CD4-positive, alpha-beta T cell (primary cell): ENCODE measurements around the gene ZNF100. TPM values are rescaled to one million over a fixed set of nuclear protein-coding genes. Genes with fewer than 3 reads are reported as not detected.

Experiments used
- ATAC-seq: fragments of 200-7000 bp; cut with Tn5 transposase; one replicate; pipeline ENCODE4 v1.10.0; 2022; ENCODE audit warnings: mild to moderate bottlenecking; ENCODE audit not compliant: poor library complexity
- CTCF ChIA-PET: fragments of 350-600 bp; sonication (Branson Sonifier 250); formaldehyde crosslinking; loops from one replicate; lab custom pipeline; 2021; ENCODE audit warnings: antibody characterized with exemption, inconsistent platforms; lab: Charles Lee
- POLR2A ChIA-PET: fragments of 350-600 bp; sonication (Branson Sonifier 250); formaldehyde crosslinking; loops from one replicate; lab custom pipeline; 2021; ENCODE audit warnings: antibody characterized with exemption, inconsistent platforms; lab: Charles Lee
- DNase-seq, 14 experiments: peaks; one replicate each; pipeline ENCODE4 v3.0.0-alpha.2; 2013 to 2020; ENCODE audit warnings: mixed read lengths in 2 of 14
- H3K27ac ChIP-seq, 2 donors: one replicate each; pipeline versions ENCODE4 v1.5.1 to v1.7.0; 2013; ENCODE audit warnings: low read length in 2 of 2, low read depth in 1 of 2, mild to moderate bottlenecking in 1 of 2
- H3K27me3 ChIP-seq, 2 experiments: 1 replicate in 1 of 2; 2 replicates in 1 of 2; pipeline versions ENCODE4 v1.6.1 to v1.7.0; 2013; ENCODE audit warnings: low read length in 2 of 2, control low read depth in 1 of 2, mild to moderate bottlenecking in 1 of 2, moderate library complexity in 1 of 2; ENCODE audit not compliant: insufficient read depth in 2 of 2, control insufficient read depth in 1 of 2
- H3K36me3 ChIP-seq: one replicate; pipeline ENCODE4 v1.6.1; 2013; ENCODE audit warnings: low read length, control low read depth; ENCODE audit not compliant: insufficient read depth
- H3K4me1 ChIP-seq: one replicate; pipeline ENCODE4 v1.6.1; 2013; ENCODE audit warnings: low read length, control low read depth; ENCODE audit not compliant: insufficient read depth
- H3K4me3 ChIP-seq: one replicate; pipeline ENCODE4 v1.5.1; 2013; ENCODE audit warnings: mild to moderate bottlenecking, low read length, moderate library complexity
- H3K9me3 ChIP-seq, 2 experiments: 1 replicate in 1 of 2; 2 replicates in 1 of 2; pipeline versions ENCODE4 v1.6.1 to v1.7.0; 2013; ENCODE audit warnings: low read length in 2 of 2, mild to moderate bottlenecking in 2 of 2, control low read depth in 1 of 2, moderate library complexity in 1 of 2; ENCODE audit not compliant: control insufficient read depth in 1 of 2, insufficient read depth in 1 of 2
- H3K27ac Mint-ChIP-seq: one replicate; pipeline ENCODE4 v1.8.0; 2020; ENCODE audit warnings: mixed read lengths
- H3K27me3 Mint-ChIP-seq: one replicate; pipeline ENCODE4 v1.8.0; 2021; ENCODE audit warnings: mixed read lengths
- H3K36me3 Mint-ChIP-seq: one replicate; pipeline ENCODE4 v1.8.0; 2021; ENCODE audit warnings: low read depth, mixed read lengths
- H3K4me1 Mint-ChIP-seq: one replicate; pipeline ENCODE4 v1.8.0; 2021; ENCODE audit warnings: low read depth, mixed read lengths
- H3K4me3 Mint-ChIP-seq: one replicate; pipeline ENCODE4 v1.8.0; 2020; ENCODE audit warnings: mild to moderate bottlenecking, mixed read lengths
- H3K9me3 Mint-ChIP-seq: one replicate; pipeline ENCODE4 v1.8.0; 2020; ENCODE audit warnings: mixed read lengths
- intact Hi-C, 2 experiments: fragments of 100-400 bp; cut with DNase I in 1 of 2; cut with micrococcal nuclease in 1 of 2; formaldehyde crosslinking; loops; one replicate each; pipeline versions ENCODE4 v1.15.1 to v1.9.0; 2023 to 2025; cut with DNase I, micrococcal nuclease
- total RNA-seq, 174 experiments: library from RNA in 2 of 174; stranded (reverse) in 2 of 174; gene quantifications; one replicate each; pipeline ENCODE4 v1.2.3 and lab custom pipeline; 2021 to 2026
- TF ChIP-seq, protein P1 (sequence below): fragments of 200-600 bp; IDR thresholded peaks from one replicate; pipeline ENCODE4 v1.8.0; 2022; ENCODE audit warnings: antibody characterized with exemption, mild to moderate bottlenecking

Gene ZNF100
- total RNA-seq, 2 experiments from 2014 or later, result 10.8 to 11.0 TPM

- CTCF ChIA-PET, result no interaction called here
- ATAC-seq (no peak), DNase-seq (no peak)
- Mint-ChIP-seq H3K9me3 (no peaks in the 10 kb centered on the region), H3K27me3 (no peaks in the 10 kb centered on the region), H3K4me3 (no peak overlapping the region), H3K4me1 (no peaks in the 10 kb centered on the region), H3K27ac (no peak overlapping the region), H3K36me3 (no peaks in the 10 kb centered on the region)
- Histone ChIP-seq H3K36me3 (no peaks in the 10 kb centered on the region), H3K27ac (no peak overlapping the region), H3K4me3 (no peak overlapping the region), H3K27me3 (no peaks in the 10 kb centered on the region), H3K4me1 (no peaks in the 10 kb centered on the region), H3K9me3 (peaks cover 0 to 30% of the 10 kb centered on the region in 2 experiments)
- TF ChIP-seq, protein P1, sequence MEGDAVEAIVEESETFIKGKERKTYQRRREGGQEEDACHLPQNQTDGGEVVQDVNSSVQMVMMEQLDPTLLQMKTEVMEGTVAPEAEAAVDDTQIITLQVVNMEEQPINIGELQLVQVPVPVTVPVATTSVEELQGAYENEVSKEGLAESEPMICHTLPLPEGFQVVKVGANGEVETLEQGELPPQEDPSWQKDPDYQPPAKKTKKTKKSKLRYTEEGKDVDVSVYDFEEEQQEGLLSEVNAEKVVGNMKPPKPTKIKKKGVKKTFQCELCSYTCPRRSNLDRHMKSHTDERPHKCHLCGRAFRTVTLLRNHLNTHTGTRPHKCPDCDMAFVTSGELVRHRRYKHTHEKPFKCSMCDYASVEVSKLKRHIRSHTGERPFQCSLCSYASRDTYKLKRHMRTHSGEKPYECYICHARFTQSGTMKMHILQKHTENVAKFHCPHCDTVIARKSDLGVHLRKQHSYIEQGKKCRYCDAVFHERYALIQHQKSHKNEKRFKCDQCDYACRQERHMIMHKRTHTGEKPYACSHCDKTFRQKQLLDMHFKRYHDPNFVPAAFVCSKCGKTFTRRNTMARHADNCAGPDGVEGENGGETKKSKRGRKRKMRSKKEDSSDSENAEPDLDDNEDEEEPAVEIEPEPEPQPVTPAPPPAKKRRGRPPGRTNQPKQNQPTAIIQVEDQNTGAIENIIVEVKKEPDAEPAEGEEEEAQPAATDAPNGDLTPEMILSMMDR, result no peak
- POLR2A ChIA-PET, result no interaction called here
- intact Hi-C loops, result no loop called here
These were observed 62.0 kb downstream of the ZNF100 start for GRCh38 chr19:21705393-21705792.

- H3K27ac ChIP-seq, result no peak overlapping the region
- Mint-ChIP-seq H3K27ac (no peak overlapping the region), H3K36me3 (no peaks in the 10 kb centered on the region), H3K9me3 (no peaks in the 10 kb centered on the region), H3K4me1 (no peaks in the 10 kb centered on the region), H3K27me3 (no peaks in the 10 kb centered on the region), H3K4me3 (no peak overlapping the region)
- intact Hi-C loops, result no loop called here
- no peak overlapping the region for H3K4me3 ChIP-seq
- DNase-seq, result no peak
- POLR2A ChIA-PET, result no interaction called here
- TF ChIP-seq, protein P1, result no peak
- no peak for ATAC-seq
- H3K4me1 ChIP-seq, result no peaks in the 10 kb centered on the region
- H3K9me3 ChIP-seq, result peaks cover 0 to 26% of the 10 kb centered on the region in 2 experiments
- CTCF ChIA-PET, result interaction anchor here (0.6 kb wide), 1 partner anchor 1538 kb away, joined by 3 read pairs; no protein-coding TSS in a partner anchor
- H3K36me3 ChIP-seq, result no peaks in the 10 kb centered on the region
- H3K27me3 ChIP-seq, result no peaks in the 10 kb centered on the region
These were observed 63.1 kb downstream of the ZNF100 start for GRCh38 chr19:21704320-21704719.

DNA sequence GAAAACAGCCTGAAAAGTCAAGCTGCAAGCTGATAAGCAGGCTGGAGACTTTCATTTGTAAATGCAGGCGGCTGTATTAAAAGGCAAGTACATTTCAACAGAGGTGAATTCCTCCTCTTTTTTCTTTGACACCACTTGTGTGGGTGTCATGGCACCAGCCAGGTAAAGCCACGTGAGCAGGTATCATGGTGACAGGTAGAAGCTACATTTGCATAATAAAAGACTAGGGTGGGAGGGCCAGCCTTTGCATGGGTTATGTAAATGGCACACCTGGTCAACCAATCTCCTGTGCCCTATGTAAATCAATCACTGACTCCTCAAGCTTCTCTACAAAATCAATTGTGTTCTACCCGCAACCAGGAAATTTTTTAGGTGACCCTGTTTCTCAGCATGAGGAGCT is 68.2 kb downstream of the ZNF100 start:
- ChIA-PET CTCF (no interaction called here), POLR2A (interaction anchor here (1.4 kb wide), 1 partner anchor 193 kb away, joined by 6 read pairs; the partner anchor contains the start of gene ZNF429)
- no peak overlapping the region for H3K4me3 Mint-ChIP-seq
- intact Hi-C loops, result loop anchor here (2.0 to 5.0 kb wide), 3 partner anchors 214 to 1452 kb away; no protein-coding TSS in a partner anchor
- Histone ChIP-seq H3K36me3 (no peaks in the 10 kb centered on the region), H3K4me1 (no peaks in the 10 kb centered on the region), H3K27me3 (no peaks in the 10 kb centered on the region), H3K27ac (no peak overlapping the region), H3K4me3 (no peak overlapping the region), H3K9me3 (no peaks in the 10 kb centered on the region)
- H3K36me3 Mint-ChIP-seq, result no peaks in the 10 kb centered on the region
- ATAC-seq (no peak), DNase-seq (no peak)
- TF ChIP-seq, protein P1, result no peak
- no peak overlapping the region for H3K27ac Mint-ChIP-seq
- H3K9me3 Mint-ChIP-seq, result no peaks in the 10 kb centered on the region
- no peaks in the 10 kb centered on the region for H3K27me3 Mint-ChIP-seq
- H3K4me1 Mint-ChIP-seq, result no peaks in the 10 kb centered on the region
